ENCODE measurements around the gene SUB1.
"Not testable (repeated sequence)": the region's sequence is repeated elsewhere in the genome, so short reads cannot be mapped to it uniquely, and the experiment has no call there.

SUB1 gene

DNA sequence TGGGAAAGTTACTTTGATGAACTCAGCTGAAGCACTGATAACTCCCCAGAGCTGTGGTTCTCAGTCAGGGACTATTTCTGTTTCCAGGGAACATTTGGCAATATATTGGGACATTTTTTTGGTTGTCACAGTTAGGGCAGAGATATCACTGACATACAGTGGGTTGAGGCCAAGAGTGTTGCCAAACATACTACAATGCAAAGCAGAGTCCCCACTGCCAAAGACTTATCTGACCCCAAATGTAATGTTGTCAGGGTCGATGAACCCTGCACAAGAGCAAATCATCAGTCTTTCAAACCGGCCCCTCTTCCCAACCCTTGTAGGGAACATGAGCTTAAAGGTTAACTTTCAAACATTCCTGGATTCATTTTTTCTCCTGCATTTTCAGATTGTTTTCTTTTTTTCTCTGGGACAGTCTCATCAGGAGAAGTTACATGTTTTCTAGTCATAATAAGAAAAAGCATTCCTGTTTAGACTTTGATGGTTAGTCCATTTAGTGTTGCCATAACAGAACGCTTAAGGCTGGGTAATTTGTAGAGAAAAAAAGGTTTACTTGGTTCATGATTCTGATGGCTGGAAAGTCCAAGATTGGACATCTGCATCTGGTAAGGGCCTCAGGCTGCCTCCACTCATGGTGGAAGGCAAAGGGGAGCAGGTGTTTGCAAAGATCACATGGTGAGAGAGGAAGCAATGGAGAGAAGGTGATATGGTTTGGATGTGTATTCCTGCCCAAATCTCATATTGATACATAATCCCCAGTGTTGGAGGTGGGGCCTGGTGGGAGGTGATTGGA, 18.8 kb upstream of the SUB1 start:
- no peak for DNase-seq

DNA sequence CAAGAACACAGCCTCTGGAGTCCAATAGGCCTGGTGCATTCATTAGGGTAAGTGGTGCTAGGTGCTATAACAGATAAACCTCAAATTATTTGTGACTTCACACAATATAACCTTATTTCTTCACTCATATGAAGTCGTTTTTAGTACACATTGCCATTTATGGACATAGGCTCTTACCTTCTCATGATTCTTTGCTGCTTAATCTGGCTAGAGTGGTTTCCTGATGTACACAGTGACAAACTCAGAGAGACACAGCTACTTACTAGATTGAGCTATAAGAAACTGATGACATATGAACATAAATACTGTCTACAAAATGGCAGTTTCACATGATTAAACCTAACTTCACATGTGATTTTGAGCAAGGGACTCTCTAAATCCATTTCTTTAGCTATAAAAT, 14.2 kb upstream of the SUB1 start:
- DNase-seq, result no peak

DNA sequence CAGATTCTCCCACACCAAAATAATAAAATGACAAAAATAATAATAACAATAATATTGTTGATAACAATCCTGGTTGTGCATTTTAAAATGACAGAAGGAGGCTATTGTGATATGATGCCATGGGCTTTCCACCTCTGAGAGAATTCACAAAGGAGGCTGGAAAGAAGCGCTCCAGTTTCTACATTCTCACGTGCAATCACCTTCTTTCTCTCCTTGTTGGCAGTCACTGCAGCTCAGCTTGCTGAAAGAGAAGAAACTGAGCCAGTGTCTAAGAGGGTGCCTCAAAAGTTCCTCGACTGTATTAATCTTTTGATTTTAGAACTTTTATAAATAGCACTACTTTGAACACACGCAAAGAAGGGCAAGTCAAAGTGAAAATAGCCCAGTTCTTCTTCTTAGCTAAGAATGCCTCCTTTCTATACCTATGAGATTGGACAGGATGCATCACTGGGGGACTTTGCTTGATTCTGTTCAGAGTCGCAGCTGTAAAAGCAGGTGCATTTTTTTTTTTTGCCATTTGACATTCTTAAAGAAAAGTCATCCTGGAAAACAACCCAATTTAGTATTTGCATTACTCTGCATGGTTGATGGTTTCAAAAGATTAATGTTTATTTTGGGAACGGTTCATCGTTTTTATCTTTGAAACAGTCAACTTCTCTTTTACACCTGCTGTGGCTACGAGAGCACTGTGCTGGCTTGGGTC, 12.4 kb upstream of the SUB1 start:
- no peak for DNase-seq

DNA sequence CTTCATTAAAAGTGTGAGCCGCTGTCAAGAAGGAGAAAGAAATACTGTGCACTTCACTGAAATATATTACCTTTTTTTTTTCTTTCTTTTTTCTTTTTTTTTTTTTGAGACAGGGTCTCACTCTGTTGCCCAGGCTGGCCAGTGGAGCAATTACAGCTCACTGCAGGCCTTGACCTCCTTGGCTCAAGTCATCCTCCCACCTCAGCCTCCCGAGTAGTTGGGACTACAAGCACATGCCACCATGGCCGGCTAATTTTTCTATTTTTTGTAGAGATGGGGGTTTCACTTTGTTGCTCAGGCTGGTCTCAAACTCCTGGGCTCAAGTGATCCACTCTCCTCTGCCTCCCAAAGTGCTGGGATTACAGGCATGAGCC, 11.9 kb upstream of the SUB1 start:
- not testable (repeated sequence) for DNase-seq

DNA sequence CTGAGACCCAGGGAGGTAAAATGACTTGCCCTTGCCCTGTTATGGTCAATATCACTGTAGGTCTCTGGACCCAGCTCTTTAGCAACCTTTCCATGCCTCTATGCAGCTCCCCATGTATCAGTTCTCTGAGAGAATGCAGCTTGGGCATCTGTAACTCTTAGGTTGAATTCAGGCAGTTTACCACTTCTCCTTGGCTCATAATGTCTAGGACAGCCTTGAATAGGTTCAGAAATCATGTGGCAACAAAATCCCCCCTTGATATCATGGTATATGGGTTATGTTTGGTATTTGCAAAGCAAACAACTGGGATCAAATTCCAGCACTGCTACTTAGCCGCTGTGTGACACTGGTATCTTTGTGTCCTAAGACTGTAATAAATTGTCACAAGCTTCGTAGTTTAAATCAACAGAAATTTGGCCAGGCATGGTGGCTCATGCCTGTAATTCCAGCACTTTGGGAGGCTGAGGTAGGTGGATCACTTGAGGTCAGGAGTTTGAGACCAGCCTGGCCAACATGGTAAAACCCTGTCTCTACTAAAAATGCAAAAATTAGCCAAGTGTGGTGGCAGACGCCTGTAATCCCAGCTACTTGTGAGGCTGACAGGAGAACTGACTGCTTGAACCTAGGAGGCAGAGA, 10.7 kb upstream of the SUB1 start:
- DNase-seq, result no peak

DNA sequence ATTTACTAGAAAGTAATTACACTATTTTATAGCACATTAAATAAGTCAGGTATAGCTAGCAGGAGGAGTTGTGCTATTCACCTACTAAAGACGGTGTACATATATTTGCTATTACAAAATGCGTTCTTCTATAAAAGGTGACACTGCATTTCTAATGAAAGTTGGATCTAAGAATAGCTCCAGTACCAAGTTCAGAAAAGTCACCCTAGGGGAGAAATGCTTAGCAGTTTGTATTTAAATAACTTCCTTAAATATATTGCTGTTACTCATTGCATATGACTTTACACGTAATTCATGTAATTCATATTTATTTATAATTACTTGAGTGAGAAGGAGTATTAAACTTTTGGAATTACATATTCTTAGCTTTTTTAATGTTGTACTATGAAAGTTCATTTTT, 7.0 kb upstream of the SUB1 start:
- DNase-seq, result no peak

DNA sequence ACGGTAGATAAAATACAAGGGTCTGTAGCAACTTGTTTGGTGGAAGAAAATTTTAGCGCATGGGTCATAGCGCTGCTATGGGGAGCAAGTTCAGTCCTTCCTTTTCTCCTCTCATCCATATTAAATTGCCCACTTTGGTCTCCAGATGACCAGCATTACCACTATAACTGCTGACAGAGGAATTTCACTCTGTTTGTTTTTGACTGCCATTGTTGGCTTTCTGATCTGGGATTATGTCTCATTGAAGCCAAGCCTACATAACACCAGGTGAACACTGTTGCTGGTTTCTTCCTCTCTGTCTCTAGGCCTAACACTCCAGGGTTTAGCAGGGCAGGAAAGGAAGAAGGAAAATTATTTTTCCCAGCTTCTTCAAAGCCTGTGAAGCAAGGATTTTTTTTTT, 6.6 kb upstream of the SUB1 start:
- no peak for DNase-seq

DNA sequence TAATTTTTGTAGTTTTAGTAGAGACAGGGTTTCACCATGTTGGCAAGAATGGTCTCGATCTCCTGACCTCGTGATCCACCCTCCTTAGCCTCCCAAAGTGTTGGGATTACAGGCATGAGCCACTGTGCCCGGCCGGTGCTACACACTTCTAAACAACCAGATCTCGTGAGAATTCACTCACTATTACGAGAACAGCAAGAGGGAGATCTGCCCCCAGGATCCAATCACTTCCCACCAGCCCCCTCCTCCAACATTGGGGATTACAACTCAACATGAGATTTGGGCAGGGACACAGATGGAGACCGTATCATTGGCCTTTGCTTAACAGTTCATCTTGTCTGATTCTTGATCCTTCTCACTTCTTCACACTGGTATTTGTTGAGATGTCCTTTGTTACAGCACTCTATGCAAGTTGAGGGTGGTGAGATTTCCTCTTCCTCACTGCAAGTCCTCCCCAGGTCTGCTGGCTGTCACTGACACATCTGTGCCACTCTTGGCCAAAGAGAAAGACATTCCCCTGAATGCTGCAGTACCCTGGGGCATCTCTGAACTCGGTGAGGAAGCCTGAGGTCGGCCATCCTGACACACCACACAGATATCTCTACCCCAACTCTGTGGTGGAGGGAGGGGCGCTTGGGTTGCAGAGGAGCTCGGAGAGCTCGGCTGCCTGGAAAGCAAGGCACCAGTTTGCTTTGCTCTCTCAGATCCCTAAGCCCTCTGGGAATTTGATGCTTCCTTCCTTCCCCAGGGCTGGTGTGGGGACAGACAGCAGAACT, 4.2 kb upstream of the SUB1 start:
- no peak for DNase-seq

DNA sequence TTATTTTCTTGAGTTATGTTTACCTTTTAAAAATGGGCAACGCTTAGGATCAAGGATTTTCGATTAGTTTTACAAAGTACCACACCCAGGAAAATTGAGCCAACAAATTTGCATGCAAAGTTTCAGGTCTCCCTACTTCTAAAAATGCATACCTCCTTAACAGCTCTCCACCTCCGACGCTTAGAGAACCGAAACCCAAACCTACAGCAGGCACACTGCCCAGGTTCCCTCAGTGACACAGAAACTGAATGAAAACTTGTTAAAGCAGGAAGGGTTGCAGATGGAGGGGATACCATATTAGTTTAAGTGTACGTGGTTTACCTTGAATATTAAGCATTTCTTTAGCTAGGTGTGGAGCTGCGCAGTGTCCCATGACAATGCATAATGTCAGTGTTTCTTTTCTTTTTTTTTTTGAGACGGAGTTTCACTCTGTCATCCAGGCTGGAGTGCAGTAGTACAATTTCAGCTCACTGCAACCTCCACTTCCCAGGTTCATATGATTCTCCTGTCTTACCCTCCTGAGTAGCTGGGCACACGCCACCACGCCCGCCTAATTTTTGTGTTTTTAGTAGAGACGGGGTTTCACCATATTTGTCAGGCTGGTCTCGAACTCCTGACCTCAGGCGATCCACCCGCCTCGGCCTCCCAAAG, 1.6 kb upstream of the SUB1 start:
- peak; percentile 19 to 40 for DNase-seq

DNA sequence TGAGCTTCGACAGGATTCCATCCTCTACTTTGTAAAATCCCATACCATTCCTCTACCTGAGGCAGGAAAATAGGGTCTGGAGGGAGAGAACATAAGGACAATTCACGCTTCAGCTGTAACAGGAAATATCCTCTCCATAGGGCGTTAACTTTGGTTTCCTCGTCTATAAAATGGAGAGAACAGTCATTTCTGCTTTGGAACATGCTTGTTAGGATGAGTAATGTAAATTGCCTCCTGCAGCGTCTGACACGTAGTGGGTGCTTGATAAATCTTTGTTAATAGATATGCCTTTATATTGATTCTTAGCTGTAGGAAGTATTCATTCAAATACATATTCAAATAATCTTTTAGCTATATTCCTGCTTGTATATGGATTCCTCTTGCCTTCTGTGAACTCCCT, 711 bp upstream of the SUB1 start:
- no peak for DNase-seq

DNA sequence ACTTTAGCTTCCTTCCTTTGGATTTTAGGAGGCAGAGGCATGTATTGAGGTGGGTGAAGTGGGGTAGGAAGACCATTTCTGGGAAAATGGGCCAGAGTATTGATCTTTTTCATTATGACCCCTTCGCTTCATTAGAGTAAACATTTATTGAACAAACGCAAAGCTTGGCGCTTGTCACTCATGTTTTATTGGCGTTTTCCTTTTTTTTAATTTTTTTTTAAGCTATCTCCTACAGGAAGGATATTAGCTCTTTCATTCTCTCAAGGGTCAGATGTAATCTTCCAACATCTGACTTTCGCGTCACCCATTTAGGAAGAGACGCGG, 273 bp upstream of the SUB1 start:
- no peak for DNase-seq

DNA sequence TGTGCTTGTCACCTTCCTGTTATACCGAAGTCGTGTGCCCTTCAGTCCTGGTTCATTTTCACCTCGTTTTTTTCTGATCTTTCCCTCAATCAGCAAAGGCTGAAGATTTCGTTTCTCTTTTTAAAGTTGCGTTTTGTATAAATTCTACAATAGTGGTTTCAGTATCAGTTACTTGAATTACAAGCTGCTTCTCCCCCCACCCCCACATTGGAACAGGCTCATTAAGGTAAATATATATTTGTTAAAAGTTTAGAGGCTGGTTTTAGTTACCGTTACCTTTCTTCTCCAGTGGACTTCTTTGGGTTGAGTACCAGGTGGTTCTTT, 881 bp downstream of the SUB1 start:
- DNase-seq, result peak in 1 of 2 donors; percentile 42

DNA sequence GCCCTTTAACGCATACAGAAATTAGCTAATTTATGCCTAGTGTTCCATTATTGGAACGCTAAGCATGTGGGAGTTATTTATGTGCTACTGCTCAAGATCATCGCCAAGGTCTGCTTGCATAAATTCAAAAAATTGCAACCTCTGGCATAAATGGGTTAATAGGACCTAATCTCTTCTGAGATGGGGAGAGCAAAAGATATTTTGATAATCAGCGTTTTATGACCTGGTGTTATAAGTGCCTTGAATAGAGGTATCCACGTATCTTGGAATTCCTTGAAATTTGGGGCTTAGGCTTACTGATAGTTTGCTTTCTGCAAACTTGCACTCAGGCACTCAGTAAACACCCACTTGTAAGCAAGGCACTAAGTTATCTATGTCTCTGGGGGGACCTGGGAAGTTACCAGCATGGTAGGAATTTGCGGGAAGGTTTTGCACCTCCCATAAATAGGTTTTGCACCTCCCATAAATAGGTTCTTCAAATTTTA, 1.8 kb downstream of the SUB1 start:
- DNase-seq, result no peak

DNA sequence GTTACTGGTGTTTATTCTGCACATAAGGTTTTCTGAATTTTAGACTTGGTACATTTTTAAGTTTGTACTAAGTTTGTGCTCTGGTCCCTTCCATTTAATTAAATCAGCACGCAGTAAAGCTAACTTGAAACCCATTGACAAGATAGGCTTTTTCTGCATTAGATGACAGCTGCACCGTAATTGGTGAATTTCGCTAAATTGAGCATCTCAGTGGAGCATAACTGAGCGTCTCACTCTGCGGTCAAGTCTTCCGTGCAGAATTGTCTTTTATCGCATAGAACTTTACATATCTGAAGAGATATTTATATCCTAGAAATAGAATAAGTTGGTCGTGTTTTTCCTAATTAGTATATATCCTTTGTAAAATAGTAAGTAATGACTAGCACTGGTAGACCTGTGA, 4.1 kb downstream of the SUB1 start:
- no peak for DNase-seq

DNA sequence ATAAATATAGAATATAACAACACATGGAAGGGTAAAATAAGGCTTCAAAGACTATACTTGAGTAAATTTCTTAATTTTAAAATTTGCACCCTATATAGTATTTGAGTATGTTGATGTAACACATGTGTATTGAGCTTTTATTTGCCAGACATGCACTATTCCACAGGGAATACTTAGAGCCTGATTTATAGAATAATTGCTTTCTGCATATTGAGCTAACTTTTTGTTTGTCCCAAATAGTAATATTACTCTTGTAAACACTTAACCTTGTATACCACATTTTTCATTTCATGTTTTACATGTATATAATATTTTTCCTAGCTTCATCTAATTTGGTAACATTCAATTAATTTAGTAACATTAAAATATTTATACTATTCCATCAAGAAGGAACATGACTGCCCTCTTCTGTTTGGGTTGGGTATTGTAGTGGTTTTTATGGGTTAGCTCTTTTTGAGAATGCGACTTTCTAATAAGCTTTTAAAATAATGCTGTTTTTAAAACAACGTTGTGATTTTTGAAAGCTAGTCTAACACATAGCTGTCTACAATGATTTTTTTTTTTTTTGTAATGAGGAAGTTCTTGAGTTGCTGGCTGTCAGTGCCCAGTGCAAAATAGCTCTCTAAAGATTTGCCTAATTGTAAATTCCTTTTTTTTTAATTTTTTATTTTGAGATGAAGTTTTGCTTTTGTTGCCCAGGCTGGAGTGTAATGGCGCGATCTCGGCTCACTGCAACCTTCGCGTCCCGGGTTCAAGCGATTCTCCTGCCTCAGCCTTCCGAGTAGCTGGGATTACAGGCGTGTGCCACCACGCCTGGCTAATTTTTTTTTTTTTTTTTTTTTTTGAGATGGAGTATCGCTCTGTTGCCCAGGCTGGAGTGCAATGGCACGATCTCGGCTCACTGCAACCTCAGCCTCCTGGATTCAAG, 4.8 kb downstream of the SUB1 start:
- peak in 1 of 2 donors; percentile 45 for DNase-seq

DNA sequence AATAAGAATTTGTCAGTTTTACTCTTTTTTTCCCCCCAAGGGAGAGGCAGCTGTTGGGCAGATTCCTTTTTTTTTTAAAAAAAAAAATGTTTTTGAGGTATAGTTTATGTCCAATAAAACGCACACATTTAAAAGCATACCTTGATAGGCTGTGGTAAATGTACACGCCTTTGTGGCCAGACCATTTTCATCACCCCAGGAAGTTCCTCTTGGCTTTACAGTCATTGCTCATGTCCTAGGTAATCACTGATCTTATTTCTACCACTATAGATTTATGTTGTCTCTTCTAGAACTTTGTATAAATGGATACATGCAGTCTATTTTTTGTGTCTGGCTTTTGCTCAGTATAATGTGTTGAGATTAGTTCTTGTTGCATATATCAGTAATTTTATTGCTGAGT, 9.8 kb downstream of the SUB1 start:
- no peak for DNase-seq

DNA sequence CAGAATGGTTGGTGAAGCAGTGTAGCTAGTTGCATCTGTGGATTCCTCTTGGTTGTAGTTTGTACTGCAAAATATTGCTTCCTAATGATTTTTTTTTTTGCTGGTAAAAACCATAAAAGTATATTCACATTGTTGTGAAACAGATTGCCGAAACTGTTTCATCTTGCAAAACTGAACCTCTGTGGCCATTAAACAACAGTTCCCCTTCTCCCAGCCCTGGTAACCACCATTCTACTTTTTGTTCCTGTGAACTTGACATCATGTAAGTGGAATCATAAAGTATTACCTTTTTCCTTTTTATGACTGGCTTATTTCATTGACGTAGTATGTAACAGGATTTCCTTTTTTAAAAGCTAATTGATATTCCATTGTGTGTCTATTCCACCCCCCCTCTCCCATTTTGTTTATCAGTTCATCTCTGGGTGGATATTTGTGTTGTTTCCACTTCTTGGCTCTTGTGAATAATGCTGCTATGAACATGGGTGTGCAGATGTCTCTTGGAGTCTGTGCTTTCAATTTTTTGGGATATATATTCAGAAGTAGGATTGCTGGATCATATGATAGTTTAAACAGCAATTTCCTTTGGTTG, 11.8 kb downstream of the SUB1 start:
- no peak for DNase-seq

DNA sequence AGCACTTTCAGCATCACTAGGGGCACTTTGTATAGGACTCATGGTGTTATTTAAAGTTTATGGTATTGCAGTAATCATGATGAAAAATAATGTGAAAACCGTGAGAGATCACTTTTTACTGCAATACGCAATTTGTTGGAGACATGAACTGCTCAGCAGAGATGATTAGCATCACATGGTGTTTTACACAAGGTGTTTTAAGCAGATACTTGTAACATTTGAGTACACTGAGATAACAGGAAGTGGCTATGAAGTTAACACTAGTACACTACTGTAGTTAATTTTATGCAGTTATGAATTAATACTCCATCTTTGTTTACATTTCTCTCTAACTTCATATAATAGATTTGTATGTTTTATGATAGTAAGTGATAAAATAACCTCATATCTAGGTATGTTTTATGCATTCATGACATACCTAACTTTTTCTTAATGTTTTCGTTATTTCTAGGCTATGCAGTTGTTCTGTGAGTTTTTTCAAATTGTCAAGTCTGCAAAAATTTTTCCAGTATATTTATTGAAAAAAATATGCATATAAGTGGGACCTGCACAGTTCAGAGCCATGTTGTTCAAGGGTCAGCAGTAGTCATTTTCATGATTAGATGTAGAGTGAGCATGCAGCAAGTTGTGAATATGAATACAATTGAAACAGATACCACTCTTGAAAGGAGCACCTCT, 13.0 kb downstream of the SUB1 start:
- no peak for DNase-seq

DNA sequence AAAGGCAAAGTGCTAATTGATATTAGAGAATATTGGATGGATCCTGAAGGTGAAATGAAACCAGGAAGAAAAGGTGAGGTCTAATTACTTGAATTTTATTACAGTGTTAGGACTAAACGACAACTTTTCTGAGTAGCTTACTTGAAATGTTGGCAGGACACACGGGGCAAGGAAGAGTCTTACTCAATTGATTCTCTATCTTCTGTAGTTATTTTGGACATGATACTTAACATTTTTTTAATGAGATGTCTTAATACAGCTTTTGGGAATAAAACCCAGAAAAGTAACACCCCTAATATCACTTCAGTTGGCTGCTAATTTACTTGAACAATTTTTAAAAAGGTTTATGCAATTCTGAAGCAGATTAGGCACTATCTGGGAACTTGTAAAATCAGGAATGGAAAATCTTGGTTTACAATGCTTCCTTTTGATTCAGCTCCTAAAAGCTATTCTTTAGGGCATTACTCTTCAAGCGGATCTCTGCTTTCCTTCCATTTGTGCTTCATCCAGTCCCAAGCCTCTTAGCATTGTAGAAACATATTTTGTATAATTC, 13.7 kb downstream of the SUB1 start:
- DNase-seq, result no peak

DNA sequence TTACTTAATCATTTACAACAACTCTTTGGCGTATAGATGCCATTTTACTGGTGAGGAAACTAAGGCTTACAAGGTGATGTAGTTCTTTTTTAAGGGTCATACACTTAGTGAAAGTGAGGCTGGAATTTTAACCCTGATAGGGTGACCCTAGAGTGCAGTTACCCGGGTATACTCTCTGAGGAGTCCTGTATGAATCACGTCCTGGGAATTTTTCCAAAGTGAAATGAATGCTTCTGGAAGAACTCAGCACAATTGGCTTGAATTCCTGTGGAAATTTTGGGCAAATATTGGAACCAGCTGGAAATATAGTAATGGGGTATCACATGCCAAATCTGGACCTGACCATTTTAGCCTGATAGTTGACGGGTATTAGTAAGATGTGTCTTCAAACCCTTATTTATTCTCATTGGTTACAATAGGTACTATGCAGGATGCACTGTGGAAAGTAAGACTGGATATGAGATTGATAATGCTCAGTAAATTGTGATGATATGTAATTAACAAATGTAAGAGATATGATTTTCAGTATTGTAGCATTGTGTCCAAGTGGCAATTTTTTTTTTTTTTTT, 14.8 kb downstream of the SUB1 start:
- DNase-seq, result no peak
